Measurements from ENCODE around the gene RUNX2. TPM values are rescaled to one million over a fixed set of nuclear protein-coding genes. Genes with fewer than 3 reads are reported as not detected.

RUNX2 gene
- polyA plus RNA-seq, 1 of the 3 experiments (the other 2 are of a cell fraction) = 4.4 TPM

- Histone ChIP-seq H3K9me3 (no peaks in the 10 kb centered on the region), H3K4me3 (ENCODE audit: low read depth in 2 of 2, low read length in 1 of 2) (no peak overlapping the region), H3K9me2 (no peaks in the 10 kb centered on the region), H3K36me3 (replicated peaks in 1 of 2; ENCODE audit: control insufficient read depth in 1 of 2, insufficient read depth in 2 of 2, low read length in 1 of 2) (no peaks in the 10 kb centered on the region), H3K4me1 (ENCODE audit: control insufficient read depth in 1 of 2, insufficient read depth in 2 of 2, low read depth in 1 of 2, low read length in 1 of 2) (no peaks in the 10 kb centered on the region), H3F3A (replicated peaks; ENCODE audit: insufficient read depth) (no peaks in the 10 kb centered on the region), H3K4me2 (no peak overlapping the region), H4K20me1 (ENCODE audit: insufficient read depth) (no peaks in the 10 kb centered on the region), H2AFZ (ENCODE audit: low read depth) (no peak overlapping the region), H3K27me3 (ENCODE audit: insufficient read depth) (no peaks in the 10 kb centered on the region), H3K27ac (ENCODE audit: low read depth in 2 of 2, low read length in 1 of 2) (no peak overlapping the region; a peak in 1 of 4 replicates), H3K79me2 (ENCODE audit: insufficient read depth) (no peaks in the 10 kb centered on the region), H3K9ac (no peak overlapping the region)
- CTCF ChIA-PET = no interaction called here
- WGBS (ENCODE audit: low lambda C conversion rate) = 62% methylated on average over 4 of the region's 4 CpGs
- no peak for DNase-seq
- POLR2A ChIA-PET = no interaction called here
- no peak for TF ChIP-seq ZBTB33 (IDR thresholded peaks at IDR 0.05; ENCODE audit: borderline replicate concordance, low read depth)
- TF ChIP-seq SIN3A (IDR thresholded peaks at IDR 0.05; ENCODE audit: borderline replicate concordance, low read depth, low read length) = no peak
- no peak for TF ChIP-seq TCF12 (IDR thresholded peaks at IDR 0.05)
- no peak for TF ChIP-seq FOSL2 (IDR thresholded peaks at IDR 0.05; ENCODE audit: borderline replicate concordance, low read depth)
- TF ChIP-seq REST (IDR thresholded peaks at IDR 0.05; ENCODE audit: low read depth, low read length) = no peak
- TF ChIP-seq MXI1 (IDR thresholded peaks at IDR 0.05; ENCODE audit: low read depth, low read length) = no peak
- no peak for TF ChIP-seq NFIC (IDR thresholded peaks at IDR 0.05; ENCODE audit: borderline replicate concordance)
- no peak for TF ChIP-seq TAF1 (IDR thresholded peaks at IDR 0.05; ENCODE audit: borderline replicate concordance, low read depth, low read length)
Observed at GRCh38 chr6:45470131-45470738, 142.1 kb downstream of the RUNX2 start.

- H3K9me2 ChIP-seq = no peaks in the 10 kb centered on the region
- H4K20me1 ChIP-seq (ENCODE audit: insufficient read depth) = no peaks in the 10 kb centered on the region
- no peak overlapping the region for H3K9ac ChIP-seq
- no peaks in the 10 kb centered on the region for H3K79me2 ChIP-seq (ENCODE audit: insufficient read depth)
- ChIA-PET CTCF (no interaction called here), POLR2A (no interaction called here)
- H3K4me3 ChIP-seq (ENCODE audit: low read depth in 2 of 2, low read length in 1 of 2) = no peak overlapping the region
- H3K9me3 ChIP-seq = no peaks in the 10 kb centered on the region
- no peaks in the 10 kb centered on the region for H3K4me1 ChIP-seq (ENCODE audit: control insufficient read depth in 1 of 2, insufficient read depth in 2 of 2, low read depth in 1 of 2, low read length in 1 of 2)
- 42% methylated on average over 7 of the region's 7 CpGs for WGBS (ENCODE audit: low lambda C conversion rate)
- H3K4me2 ChIP-seq = no peak overlapping the region; the same call in 1 of the 2 replicates
- no peaks in the 10 kb centered on the region for H3K36me3 ChIP-seq (replicated peaks in 1 of 2; ENCODE audit: control insufficient read depth in 1 of 2, insufficient read depth in 2 of 2, low read length in 1 of 2)
- H3F3A ChIP-seq (replicated peaks; ENCODE audit: insufficient read depth) = no peaks in the 10 kb centered on the region
- H3K27ac ChIP-seq (ENCODE audit: low read depth in 2 of 2, low read length in 1 of 2) = peak overlapping the region; percentile 13 to 28; a peak in 2 of 4 replicates
- H3K27me3 ChIP-seq (ENCODE audit: insufficient read depth) = no peaks in the 10 kb centered on the region
- no peak overlapping the region for H2AFZ ChIP-seq (ENCODE audit: low read depth)
- no peak for DNase-seq
- TF ChIP-seq PBX3 (IDR thresholded peaks at IDR 0.05) = peak; percentile 59; the same call in 1 of the 2 replicates
- TF ChIP-seq IRF3 (IDR thresholded peaks at IDR 0.05; ENCODE audit: low read depth, low read length) = no peak
- TF ChIP-seq RFX5 (IDR thresholded peaks at IDR 0.05; ENCODE audit: low read length) = no peak
- TF ChIP-seq YY1 (IDR thresholded peaks at IDR 0.05; ENCODE audit: low read depth) = no peak
- TF ChIP-seq TCF12 (IDR thresholded peaks at IDR 0.05) = peak; percentile 77
- TF ChIP-seq ELF1 (IDR thresholded peaks at IDR 0.05) = no peak
- TF ChIP-seq EP300 (IDR thresholded peaks at IDR 0.05; ENCODE audit: borderline replicate concordance in 1 of 2, low read depth in 1 of 2, low read length in 1 of 2) = peak in 1 of 2 experiments; percentile 30; a peak in 1 of 4 replicates
- no peak for TF ChIP-seq FOXM1 (IDR thresholded peaks at IDR 0.05; ENCODE audit: low read depth)
- TF ChIP-seq GATA2 (CRISPR knock-in tag; IDR thresholded peaks at IDR 0.05) = no peak
- TF ChIP-seq NFIC (IDR thresholded peaks at IDR 0.05; ENCODE audit: borderline replicate concordance) = peak; percentile 63; the same call in 1 of the 2 replicates
- no peak for TF ChIP-seq CHD2 (IDR thresholded peaks at IDR 0.05; ENCODE audit: low read length, partially characterized antibody)
Observed at GRCh38 chr6:45472382-45472781, 144.3 kb downstream of the RUNX2 start.
